Measurements from ENCODE around the gene BPIFB4. TPM values are rescaled to one million over a fixed set of nuclear protein-coding genes. Genes with fewer than 3 reads are reported as not detected.

BPIFB4 gene
- total RNA-seq, 2 donors from 2014 or later = not detected

- Mint-ChIP-seq H3K4me1 (peaks cover 4% of the 10 kb centered on the region), H3K4me3 (no peak overlapping the region), H3K27me3 (no peaks in the 10 kb centered on the region), H3K27ac (no peak overlapping the region), H3K9me3 (no peaks in the 10 kb centered on the region), H3K36me3 (ENCODE audit: low read depth) (no peaks in the 10 kb centered on the region)
- no peak for ATAC-seq (replicated peaks)
Observed at GRCh38 chr20:33069673-33070072, 9.8 kb upstream of the BPIFB4 start.

DNA sequence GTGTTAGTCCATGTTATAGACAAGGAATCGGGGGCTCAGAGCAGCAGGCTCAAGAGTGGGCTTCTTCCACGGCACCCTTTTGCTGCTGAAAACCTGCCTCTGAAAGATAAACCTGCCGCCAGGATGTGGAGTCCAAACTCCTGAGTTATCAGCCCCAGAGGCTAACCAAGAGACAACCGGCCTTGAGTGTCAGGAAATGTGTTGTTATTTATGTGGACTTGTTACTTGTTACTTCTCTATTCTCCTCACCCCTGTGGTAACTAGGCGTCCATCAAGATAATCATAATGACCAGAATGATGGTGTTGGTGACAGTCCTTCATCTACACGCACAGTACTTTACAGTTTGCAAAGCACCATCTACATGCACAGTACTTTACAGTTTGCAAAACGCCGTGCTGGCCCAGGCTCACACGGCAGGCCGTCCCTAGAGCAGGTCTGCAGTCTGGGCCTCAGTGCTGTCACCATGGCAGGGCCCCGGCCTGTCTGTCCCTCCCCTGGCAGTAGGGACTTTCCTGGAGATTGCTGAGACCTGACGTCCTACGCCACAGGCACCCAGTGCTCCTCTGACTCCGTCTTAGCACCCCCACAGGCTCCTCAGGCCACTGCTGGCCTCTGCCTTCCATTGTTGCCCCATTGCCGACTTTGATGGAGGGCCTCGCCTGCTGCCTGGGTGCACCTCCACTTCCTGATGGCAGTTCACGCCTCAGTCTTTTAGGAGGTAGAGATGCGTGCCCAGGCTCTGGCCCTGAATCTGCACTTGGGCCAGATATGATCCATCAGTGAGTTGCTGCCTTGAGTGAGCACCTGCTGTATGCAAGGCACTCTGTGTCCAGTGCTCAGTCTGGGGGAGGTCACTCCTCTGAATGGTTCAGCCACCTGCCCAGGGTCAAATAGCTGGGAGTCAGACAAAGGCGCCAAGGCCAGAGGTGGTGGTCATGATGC lies 9.1 kb upstream of the BPIFB4 start:
- Mint-ChIP-seq H3K4me1 (peaks cover 4% of the 10 kb centered on the region), H3K36me3 (ENCODE audit: low read depth) (no peaks in the 10 kb centered on the region), H3K4me3 (no peak overlapping the region), H3K27ac (no peak overlapping the region), H3K9me3 (no peaks in the 10 kb centered on the region), H3K27me3 (no peaks in the 10 kb centered on the region)
- ATAC-seq (replicated peaks) = no peak

DNA sequence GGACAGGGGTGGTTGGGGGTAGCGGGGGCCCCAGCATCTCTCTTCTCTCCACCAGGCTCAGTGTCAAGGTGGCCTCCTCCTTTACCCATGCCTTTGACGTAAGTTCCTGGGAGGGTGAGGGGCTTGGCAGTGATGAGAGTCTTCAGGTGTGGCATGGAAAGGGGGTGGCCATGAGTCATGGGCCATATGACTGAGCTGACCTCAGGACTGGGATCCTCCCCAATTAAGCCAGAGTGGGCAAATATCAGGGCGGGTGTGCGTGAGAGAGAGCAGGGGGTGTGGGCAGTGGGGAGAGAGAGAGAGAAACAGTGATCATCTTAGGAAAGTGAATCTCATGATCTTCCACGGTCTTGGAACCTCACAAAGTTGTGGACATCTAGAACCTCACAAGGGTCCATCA lies 8.2 kb upstream of the BPIFB4 start:
- ATAC-seq (replicated peaks) = no peak
- H3K36me3 Mint-ChIP-seq (ENCODE audit: low read depth) = no peaks in the 10 kb centered on the region
- peaks cover 4% of the 10 kb centered on the region for H3K4me1 Mint-ChIP-seq
- no peak overlapping the region for H3K27ac Mint-ChIP-seq
- no peaks in the 10 kb centered on the region for H3K9me3 Mint-ChIP-seq
- no peaks in the 10 kb centered on the region for H3K27me3 Mint-ChIP-seq
- H3K4me3 Mint-ChIP-seq = no peak overlapping the region

- no peak for ATAC-seq (replicated peaks)
- H3K36me3 Mint-ChIP-seq (ENCODE audit: low read depth) = no peaks in the 10 kb centered on the region
- H3K4me1 Mint-ChIP-seq = peaks cover 4% of the 10 kb centered on the region
- H3K9me3 Mint-ChIP-seq = no peaks in the 10 kb centered on the region
- H3K4me3 Mint-ChIP-seq = no peak overlapping the region
- H3K27ac Mint-ChIP-seq = no peak overlapping the region
- H3K27me3 Mint-ChIP-seq = no peaks in the 10 kb centered on the region
Observed at GRCh38 chr20:33072362-33072761, 7.1 kb upstream of the BPIFB4 start.

GRCh38 chr20:33072813-33073212 lies 6.6 kb upstream of the BPIFB4 start:
- Mint-ChIP-seq H3K4me1 (peaks cover 4% of the 10 kb centered on the region), H3K27me3 (no peaks in the 10 kb centered on the region), H3K27ac (no peak overlapping the region), H3K36me3 (ENCODE audit: low read depth) (no peaks in the 10 kb centered on the region), H3K4me3 (no peak overlapping the region), H3K9me3 (no peaks in the 10 kb centered on the region)
- ATAC-seq (replicated peaks) = no peak

DNA sequence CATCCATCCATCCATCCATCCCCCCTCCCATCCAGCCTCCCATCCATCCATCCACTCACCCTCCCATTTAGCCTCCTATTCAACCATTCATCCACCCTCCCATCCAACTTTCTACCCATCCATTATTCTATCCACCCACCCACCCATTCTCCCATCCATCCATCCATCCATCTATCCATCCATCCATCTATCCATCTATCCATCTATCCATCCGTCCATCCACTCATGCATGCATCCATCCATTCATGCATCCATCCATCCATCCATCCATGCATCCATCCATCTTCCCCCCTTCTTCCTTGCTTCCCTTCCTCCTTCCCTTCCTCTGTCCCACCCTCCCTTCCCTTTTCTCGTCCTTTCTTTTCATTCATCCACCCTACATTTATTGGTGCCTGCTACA lies 4.8 kb upstream of the BPIFB4 start:
- H3K36me3 Mint-ChIP-seq (ENCODE audit: low read depth) = no peaks in the 10 kb centered on the region
- no peaks in the 10 kb centered on the region for H3K4me1 Mint-ChIP-seq
- no peak overlapping the region for H3K27ac Mint-ChIP-seq
- ATAC-seq (replicated peaks) = no peak
- H3K27me3 Mint-ChIP-seq = no peaks in the 10 kb centered on the region
- H3K9me3 Mint-ChIP-seq = no peaks in the 10 kb centered on the region
- H3K4me3 Mint-ChIP-seq = no peak overlapping the region

GRCh38 chr20:33075281-33075680 lies 4.2 kb upstream of the BPIFB4 start:
- no peaks in the 10 kb centered on the region for H3K27me3 Mint-ChIP-seq
- no peak overlapping the region for H3K4me3 Mint-ChIP-seq
- no peaks in the 10 kb centered on the region for H3K36me3 Mint-ChIP-seq (ENCODE audit: low read depth)
- no peak overlapping the region for H3K27ac Mint-ChIP-seq
- ATAC-seq (replicated peaks) = no peak
- H3K9me3 Mint-ChIP-seq = no peaks in the 10 kb centered on the region
- H3K4me1 Mint-ChIP-seq = no peaks in the 10 kb centered on the region

- no peaks in the 10 kb centered on the region for H3K36me3 Mint-ChIP-seq (ENCODE audit: low read depth)
- ATAC-seq (replicated peaks) = peak; percentile 23
- H3K9me3 Mint-ChIP-seq = no peaks in the 10 kb centered on the region
- no peak overlapping the region for H3K4me3 Mint-ChIP-seq
- H3K27ac Mint-ChIP-seq = no peak overlapping the region
- H3K4me1 Mint-ChIP-seq = no peaks in the 10 kb centered on the region
- H3K27me3 Mint-ChIP-seq = no peaks in the 10 kb centered on the region
Observed at GRCh38 chr20:33076662-33077372, 2.6 kb upstream of the BPIFB4 start.

DNA sequence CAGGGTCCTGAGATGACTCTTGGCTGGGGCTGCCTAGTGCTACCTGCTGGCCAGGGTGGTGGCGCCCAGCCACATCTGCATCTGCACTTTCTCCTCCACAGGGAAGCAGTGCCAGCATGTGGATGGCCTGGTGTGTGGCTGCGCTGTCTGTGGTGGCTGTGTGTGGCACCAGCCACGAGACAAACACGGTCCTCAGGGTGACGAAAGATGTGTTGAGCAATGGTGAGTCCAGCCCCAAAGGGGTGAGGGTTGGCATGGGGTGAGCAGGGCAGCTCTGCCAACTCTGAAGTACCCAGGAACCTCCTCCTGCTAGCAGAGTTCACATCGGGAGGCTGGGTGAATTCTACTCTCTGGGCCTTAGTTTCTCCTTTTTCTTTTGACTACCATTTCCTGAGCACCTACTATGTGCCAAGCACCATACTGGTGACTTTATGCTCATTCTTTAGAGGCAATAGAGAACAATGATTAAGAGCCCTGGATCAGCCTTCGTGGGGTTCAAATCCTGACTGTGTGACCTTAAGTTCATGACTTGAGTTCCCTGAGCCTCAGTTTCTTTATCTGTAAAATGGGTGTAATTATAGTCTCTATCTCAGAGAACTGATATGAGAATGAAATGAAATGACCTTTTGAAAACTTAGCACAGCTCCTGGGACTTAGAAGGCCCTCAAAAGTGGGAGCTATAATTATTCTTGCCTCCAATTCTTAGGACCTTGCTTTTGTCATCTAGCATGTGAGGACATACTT lies 2.1 kb downstream of the BPIFB4 start:
- Mint-ChIP-seq H3K27ac (no peak overlapping the region), H3K27me3 (no peaks in the 10 kb centered on the region), H3K36me3 (ENCODE audit: low read depth) (no peaks in the 10 kb centered on the region), H3K9me3 (no peaks in the 10 kb centered on the region), H3K4me1 (no peaks in the 10 kb centered on the region), H3K4me3 (no peak overlapping the region)
- no peak for ATAC-seq (replicated peaks)

DNA sequence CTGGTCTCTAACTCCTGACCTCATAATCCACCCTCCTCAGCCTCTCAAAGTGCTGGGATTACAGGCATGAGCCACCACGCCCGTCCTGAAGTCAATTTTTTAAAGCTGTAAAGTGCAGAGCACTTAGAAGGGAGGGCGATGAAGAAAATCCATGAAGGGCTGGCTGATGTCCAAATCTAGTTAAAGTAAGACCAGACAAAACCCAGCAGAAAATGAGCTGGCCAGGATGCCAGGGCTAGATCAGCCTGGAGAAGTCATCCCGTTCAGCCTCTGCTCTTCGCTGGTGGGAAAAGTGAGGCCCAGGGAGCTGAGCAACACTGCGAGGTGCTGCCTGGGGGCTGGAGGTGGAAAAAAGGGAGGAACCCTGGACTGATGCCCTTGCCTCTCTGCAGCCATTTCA lies 3.1 kb downstream of the BPIFB4 start:
- Mint-ChIP-seq H3K4me3 (no peak overlapping the region), H3K9me3 (no peaks in the 10 kb centered on the region), H3K27me3 (no peaks in the 10 kb centered on the region), H3K36me3 (ENCODE audit: low read depth) (no peaks in the 10 kb centered on the region), H3K27ac (no peak overlapping the region), H3K4me1 (no peaks in the 10 kb centered on the region)
- no peak for ATAC-seq (replicated peaks)

DNA sequence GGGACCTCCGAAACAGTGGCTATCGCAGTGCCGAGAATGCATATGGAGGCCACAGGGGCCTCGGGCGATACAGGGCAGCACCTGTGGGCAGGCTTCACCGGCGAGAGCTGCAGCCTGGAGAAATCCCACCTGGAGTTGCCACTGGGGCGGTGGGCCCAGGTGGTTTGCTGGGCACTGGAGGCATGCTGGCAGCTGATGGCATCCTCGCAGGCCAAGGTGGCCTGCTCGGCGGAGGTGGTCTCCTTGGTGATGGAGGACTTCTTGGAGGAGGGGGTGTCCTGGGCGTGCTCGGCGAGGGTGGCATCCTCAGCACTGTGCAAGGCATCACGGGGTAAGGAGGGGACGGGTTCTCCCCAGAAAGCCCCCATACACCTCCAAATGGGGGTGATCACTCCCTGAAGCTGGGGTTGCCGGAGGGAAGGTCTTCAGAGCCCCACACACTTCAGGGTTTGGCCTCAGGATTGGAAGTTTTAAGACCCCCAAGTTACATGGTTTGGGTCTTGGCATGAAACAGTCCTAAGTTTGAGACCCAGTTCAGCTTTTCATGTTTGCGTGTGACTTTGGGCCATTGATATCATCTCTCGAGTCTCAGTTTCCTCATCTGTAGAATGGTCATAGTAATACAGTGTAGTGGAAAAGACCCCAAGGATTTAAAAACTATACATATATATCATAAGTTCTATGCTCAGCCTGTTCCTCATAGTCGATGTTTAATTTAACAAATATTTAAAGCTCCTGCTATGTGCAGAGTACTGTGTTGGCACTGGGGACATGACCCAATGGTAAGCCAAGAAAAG lies 4.3 kb downstream of the BPIFB4 start:
- Mint-ChIP-seq H3K27me3 (no peaks in the 10 kb centered on the region), H3K4me1 (no peaks in the 10 kb centered on the region), H3K4me3 (no peak overlapping the region), H3K27ac (no peak overlapping the region), H3K9me3 (no peaks in the 10 kb centered on the region), H3K36me3 (ENCODE audit: low read depth) (no peaks in the 10 kb centered on the region)
- ATAC-seq (replicated peaks) = no peak

- H3K4me3 Mint-ChIP-seq = no peak overlapping the region
- no peaks in the 10 kb centered on the region for H3K36me3 Mint-ChIP-seq (ENCODE audit: low read depth)
- ATAC-seq (replicated peaks) = no peak
- no peaks in the 10 kb centered on the region for H3K4me1 Mint-ChIP-seq
- H3K27ac Mint-ChIP-seq = no peak overlapping the region
- H3K27me3 Mint-ChIP-seq = no peaks in the 10 kb centered on the region
- H3K9me3 Mint-ChIP-seq = no peaks in the 10 kb centered on the region
Observed at GRCh38 chr20:33084722-33085121, 5.3 kb downstream of the BPIFB4 start.

DNA sequence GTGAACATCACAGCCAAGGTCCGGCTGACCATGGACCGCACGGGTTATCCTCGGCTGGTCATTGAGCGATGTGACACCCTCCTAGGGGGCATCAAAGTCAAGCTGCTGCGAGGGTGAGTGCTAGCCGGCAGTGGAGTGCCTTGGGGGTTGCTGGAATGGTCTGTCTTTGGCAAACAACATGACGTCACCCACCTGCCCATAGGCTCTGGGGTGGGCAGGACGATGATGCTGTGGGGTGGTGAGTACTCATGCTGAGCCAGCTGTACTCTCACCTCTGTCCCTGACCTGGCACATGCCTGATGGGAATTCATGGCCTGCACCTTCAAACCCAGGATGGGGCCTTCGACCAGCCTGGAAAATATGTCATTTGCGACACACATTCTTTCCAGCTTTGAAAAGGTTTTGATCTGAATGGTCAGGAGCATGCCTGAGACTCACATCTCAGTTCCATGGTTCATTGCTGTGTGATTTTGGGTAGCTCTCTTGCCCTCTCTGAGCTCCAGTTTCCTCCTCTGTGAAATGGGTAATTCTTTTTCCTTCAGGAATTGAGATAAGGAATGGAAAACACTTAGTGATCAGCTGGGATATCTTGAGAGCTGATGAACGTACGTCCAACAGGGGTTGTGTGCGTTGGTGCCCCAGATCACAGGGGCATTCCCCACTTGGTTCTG lies 6.7 kb downstream of the BPIFB4 start:
- Mint-ChIP-seq H3K4me1 (no peaks in the 10 kb centered on the region), H3K9me3 (no peaks in the 10 kb centered on the region), H3K27ac (no peak overlapping the region), H3K36me3 (ENCODE audit: low read depth) (no peaks in the 10 kb centered on the region), H3K27me3 (no peaks in the 10 kb centered on the region), H3K4me3 (no peak overlapping the region)
- no peak for ATAC-seq (replicated peaks)

GRCh38 chr20:33091147-33091546 lies 11.7 kb downstream of the BPIFB4 start:
- Mint-ChIP-seq H3K27ac (no peak overlapping the region), H3K9me3 (peaks cover 4% of the 10 kb centered on the region), H3K4me1 (no peaks in the 10 kb centered on the region), H3K36me3 (ENCODE audit: low read depth) (no peaks in the 10 kb centered on the region), H3K27me3 (no peaks in the 10 kb centered on the region), H3K4me3 (no peak overlapping the region)
- no peak for ATAC-seq (replicated peaks)

Data from activated T-helper 17 cell treated with anti-CD3 and anti-CD28 coated beads, Interleukin-2, amount 50 U/mL, for 72 hours (primary cell).